GM12878 (cell line): ENCODE data around the gene MN1. TPM values are rescaled to one million over a fixed set of nuclear protein-coding genes. Genes with fewer than 3 reads are reported as not detected.

Source experiments
- ATAC-seq: fragments of 200-7000 bp; cut with Tn5 transposase; 3 replicates; pipeline ENCODE4 v1.9.1; 2020; ENCODE audit warnings: mild to moderate bottlenecking, moderate library complexity
- BruUV-seq: library from RNA; stranded (reverse); fragments of 400-500 nt; replicated peaks from 2 replicates; lab custom pipeline; 2021; lab: Mats Ljungman, UMichigan
- CTCF ChIA-PET: fragments of 300-600 bp; sonication (Branson Sonifier 250); formaldehyde crosslinking; extraction: SDS; loops from one replicate; lab custom pipeline; 2021; ENCODE audit warnings: inconsistent platforms; lab: Yijun Ruan, JAX
- POLR2A ChIA-PET: fragments of 350-600 bp; formaldehyde crosslinking; extraction: SDS; loops from one replicate; lab custom pipeline; 2021; ENCODE audit warnings: inconsistent platforms; lab: Charles Lee
- RAD21 ChIA-PET: fragments of 300-600 bp; sonication (Branson Sonifier 250); formaldehyde crosslinking; loops from one replicate; lab custom pipeline; 2023; ENCODE audit warnings: antibody characterized with exemption; ENCODE audit not compliant: unreplicated experiment; lab: Charles Lee
- SMC1A ChIA-PET: fragments of 300-600 bp; sonication (Branson Sonifier 250); formaldehyde crosslinking; loops from one replicate; lab custom pipeline; 2023; ENCODE audit not compliant: unreplicated experiment, uncharacterized antibody; lab: Charles Lee
- DNase-seq: peaks from one replicate; pipeline ENCODE4 v3.0.0-alpha.2; 2011; ENCODE audit warnings: low read depth, low spot score
- FAIRE-seq: peaks from 3 replicates; lab custom pipeline; 2011; peaks lifted over from hg19 to GRCh38; lab: Jason Lieb, UNC
- H2AFZ ChIP-seq: 2 replicates; pipeline ENCODE4 v1.6.0; 2011; ENCODE audit warnings: low read depth, low read length, control low read depth; ENCODE audit not compliant: control insufficient read depth
- H3K27ac ChIP-seq: 2 replicates; pipeline ENCODE4 v1.5.1; 2011; ENCODE audit warnings: control low read depth; ENCODE audit not compliant: control insufficient read depth, insufficient read depth
- H3K27me3 ChIP-seq, 2 experiments: replicated peaks in 1 of 2; 2 replicates each; pipeline versions ENCODE4 v1.6.0 to v1.6.1; 2011; ENCODE audit warnings: low read length in 1 of 2; ENCODE audit not compliant: control insufficient read depth in 2 of 2, insufficient read depth in 2 of 2
- H3K36me3 ChIP-seq, 2 experiments: 2 replicates each; pipeline ENCODE4 v1.5.1; 2011; ENCODE audit warnings: low read length in 1 of 2; ENCODE audit not compliant: control insufficient read depth in 2 of 2, insufficient read depth in 2 of 2
- H3K4me1 ChIP-seq: 2 replicates; pipeline ENCODE4 v1.6.1; 2011; ENCODE audit warnings: mild to moderate bottlenecking, low read length, moderate library complexity, mixed read lengths; ENCODE audit not compliant: control insufficient read depth, insufficient read depth
- H3K4me2 ChIP-seq: 2 replicates; pipeline ENCODE4 v1.6.0; 2011; ENCODE audit warnings: control low read depth; ENCODE audit not compliant: control insufficient read depth, insufficient read depth
- H3K4me3 ChIP-seq: fragments of 200-600 bp; sonication (generic); 2 replicates; pipeline ENCODE4 v1.5.1; 2016
- H3K79me2 ChIP-seq: 2 replicates; pipeline ENCODE4 v1.6.0; 2011; ENCODE audit warnings: low read length; ENCODE audit not compliant: control insufficient read depth, insufficient read depth
- H3K9ac ChIP-seq: 2 replicates; pipeline ENCODE4 v1.8.0; 2011; ENCODE audit warnings: low read length, control low read depth, mixed read lengths; ENCODE audit not compliant: control insufficient read depth, insufficient read depth
- H3K9me3 ChIP-seq: replicated peaks from 3 replicates; pipeline ENCODE4 v1.5.1; 2011; ENCODE audit warnings: mild to moderate bottlenecking, low read length; ENCODE audit not compliant: control insufficient read depth, insufficient read depth
- H4K20me1 ChIP-seq: 2 replicates; pipeline ENCODE4 v1.6.0; 2011; ENCODE audit not compliant: control insufficient read depth, insufficient read depth
- CHD1 ChIP-seq: IDR thresholded peaks from 2 replicates; pipeline ENCODE4 v1.6.1; 2012; ENCODE audit warnings: low read depth, low read length, improper control_type of control experiment
- HDAC6 ChIP-seq: fragments of 200-600 bp; sonication (generic); IDR thresholded peaks from one replicate; pipeline ENCODE4 v1.8.0; 2017; ENCODE audit warnings: antibody characterized with exemption; ENCODE audit not compliant: unreplicated experiment
- MYB ChIP-seq: fragments of 150-350 bp; IDR thresholded peaks from 2 replicates; pipeline ENCODE4 v1.6.1; 2014; ENCODE audit warnings: mild to moderate bottlenecking, low read depth, low read length, borderline replicate concordance
- NR2C2 ChIP-seq: IDR thresholded peaks from 2 replicates; pipeline ENCODE4 v1.6.1; 2011; ENCODE audit warnings: borderline replicate concordance, low read depth; ENCODE audit not compliant: control insufficient read depth, insufficient read length
- TCF3 ChIP-seq: IDR thresholded peaks from 2 replicates; pipeline ENCODE4 v1.6.1; 2012; ENCODE audit warnings: low read depth, mild to moderate bottlenecking, low read length, borderline replicate concordance; ENCODE audit not compliant: insufficient read depth
- ZNF217 ChIP-seq: fragments of 450-650 bp; IDR thresholded peaks from 2 replicates; pipeline ENCODE4 v1.6.1; 2017; ENCODE audit warnings: antibody characterized with exemption, mild to moderate bottlenecking
- whole genome bisulfite sequencing: methylation state at CpG from one replicate; pipeline ENCODE4 v1.1.6; 2016; ENCODE audit warnings: low lambda C conversion rate; ENCODE audit not compliant: insufficient replicate concordance, insufficient coverage; ENCODE audit errors: missing lambda C conversion rate; 5-methylcytosine and 5-hydroxymethylcytosine counted together
- in situ Hi-C: fragments of 300-500 bp; cut with MboI; formaldehyde crosslinking; loops from 9 replicates; pipeline ENCODE4 v1.14.3; 2018; ENCODE audit warnings: mixed read lengths
- intact Hi-C: fragments of 100-400 bp; cut with micrococcal nuclease; formaldehyde crosslinking; loops from one replicate; pipeline ENCODE4 v1.14.2; 2022; ENCODE audit not compliant: unreplicated experiment
- polyA plus RNA-seq, 11 experiments: library from polyadenylated mRNA; depleted of rRNA in 4 of 11; unstranded in 6 of 11; stranded (reverse) in 5 of 11; fragments of >200 nt; fragmentation: Nextera tagmentation in 4 of 11; fragmentation: Illumina TruSeq in 1 of 11; extraction: Ambion mirVana in 4 of 11; extraction: Trizol in 1 of 11; gene quantifications; 1 replicate in 1 of 11; 2 replicates in 10 of 11; pipeline versions ENCODE4 v1.2.1 to v1.2.3, GENCODE V29; 2011 to 2016; ENCODE audit warnings: inconsistent platforms in 2 of 11, missing spikeins in 2 of 11, low read depth in 1 of 11
- total RNA-seq, 4 experiments: library from RNA; depleted of rRNA in 3 of 4; stranded (reverse); fragments of >200 nt in 3 of 4; fragmentation: Illumina TruSeq in 1 of 4; extraction: Trizol in 1 of 4; gene quantifications; 2 replicates each; pipeline versions ENCODE4 v1.2.1 to v1.2.3, GENCODE V29; 2013 to 2021
- TF ChIP-seq, protein P1 (sequence below): fragments of 450-650 bp; IDR thresholded peaks from 2 replicates; pipeline ENCODE4 v1.6.1; 2017; ENCODE audit warnings: mild to moderate bottlenecking, moderate library complexity
- TF ChIP-seq, protein P2 (sequence below): fragments of 450-650 bp; IDR thresholded peaks from 2 replicates; pipeline ENCODE4 v1.6.1; 2016; ENCODE audit warnings: mild to moderate bottlenecking

MN1 gene
- total and polyA plus RNA-seq, 10 of the 15 experiments (the other 5 are each of a cell fraction or from before 2014, with no cell fraction given), result under 0.01 to 0.24 (median 0.03) TPM; not detected in 3

DNA sequence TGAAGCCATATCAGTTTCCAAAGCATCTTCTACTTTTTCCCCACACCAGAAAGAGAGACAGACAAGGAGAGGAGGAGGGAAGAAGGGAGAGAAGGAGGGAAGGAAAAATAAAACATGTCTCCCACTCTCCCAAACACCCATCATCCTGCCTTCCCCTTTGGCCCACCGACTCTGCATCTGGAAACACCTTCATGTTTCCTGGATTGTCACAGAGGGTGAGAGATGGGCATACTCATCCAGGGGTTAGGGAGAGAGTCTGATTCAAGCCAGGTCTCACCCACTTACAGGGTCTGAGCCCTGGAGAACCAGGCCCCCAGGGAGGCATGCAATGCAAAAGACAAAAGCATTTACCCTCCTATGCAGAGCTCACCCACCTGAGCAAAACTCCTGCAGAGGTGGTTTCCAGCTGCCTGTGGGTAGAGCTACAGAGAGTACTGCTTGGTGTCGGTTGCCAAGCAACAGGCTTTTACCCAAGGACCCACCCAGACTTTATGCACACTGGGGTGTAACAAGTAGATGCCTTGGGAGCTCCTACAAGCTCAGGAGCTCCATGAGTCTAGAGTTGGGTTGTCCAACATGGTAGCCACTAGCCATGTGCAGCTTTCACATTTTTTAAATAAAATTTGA is 33.4 kb downstream of the MN1 start:
- no peak for FAIRE-seq
- DNase-seq, result no peak
- ChIA-PET RAD21 (no interaction called here), CTCF (no interaction called here), SMC1A (no interaction called here), POLR2A (no interaction called here)
- H4K20me1 ChIP-seq, result no peaks in the 10 kb centered on the region
- TF ChIP-seq TCF3 (no peak), CHD1 (no peak), ZNF217 (no peak), HDAC6 (no peak), NR2C2 (no peak), MYB (no peak)
- TF ChIP-seq, protein P1, sequence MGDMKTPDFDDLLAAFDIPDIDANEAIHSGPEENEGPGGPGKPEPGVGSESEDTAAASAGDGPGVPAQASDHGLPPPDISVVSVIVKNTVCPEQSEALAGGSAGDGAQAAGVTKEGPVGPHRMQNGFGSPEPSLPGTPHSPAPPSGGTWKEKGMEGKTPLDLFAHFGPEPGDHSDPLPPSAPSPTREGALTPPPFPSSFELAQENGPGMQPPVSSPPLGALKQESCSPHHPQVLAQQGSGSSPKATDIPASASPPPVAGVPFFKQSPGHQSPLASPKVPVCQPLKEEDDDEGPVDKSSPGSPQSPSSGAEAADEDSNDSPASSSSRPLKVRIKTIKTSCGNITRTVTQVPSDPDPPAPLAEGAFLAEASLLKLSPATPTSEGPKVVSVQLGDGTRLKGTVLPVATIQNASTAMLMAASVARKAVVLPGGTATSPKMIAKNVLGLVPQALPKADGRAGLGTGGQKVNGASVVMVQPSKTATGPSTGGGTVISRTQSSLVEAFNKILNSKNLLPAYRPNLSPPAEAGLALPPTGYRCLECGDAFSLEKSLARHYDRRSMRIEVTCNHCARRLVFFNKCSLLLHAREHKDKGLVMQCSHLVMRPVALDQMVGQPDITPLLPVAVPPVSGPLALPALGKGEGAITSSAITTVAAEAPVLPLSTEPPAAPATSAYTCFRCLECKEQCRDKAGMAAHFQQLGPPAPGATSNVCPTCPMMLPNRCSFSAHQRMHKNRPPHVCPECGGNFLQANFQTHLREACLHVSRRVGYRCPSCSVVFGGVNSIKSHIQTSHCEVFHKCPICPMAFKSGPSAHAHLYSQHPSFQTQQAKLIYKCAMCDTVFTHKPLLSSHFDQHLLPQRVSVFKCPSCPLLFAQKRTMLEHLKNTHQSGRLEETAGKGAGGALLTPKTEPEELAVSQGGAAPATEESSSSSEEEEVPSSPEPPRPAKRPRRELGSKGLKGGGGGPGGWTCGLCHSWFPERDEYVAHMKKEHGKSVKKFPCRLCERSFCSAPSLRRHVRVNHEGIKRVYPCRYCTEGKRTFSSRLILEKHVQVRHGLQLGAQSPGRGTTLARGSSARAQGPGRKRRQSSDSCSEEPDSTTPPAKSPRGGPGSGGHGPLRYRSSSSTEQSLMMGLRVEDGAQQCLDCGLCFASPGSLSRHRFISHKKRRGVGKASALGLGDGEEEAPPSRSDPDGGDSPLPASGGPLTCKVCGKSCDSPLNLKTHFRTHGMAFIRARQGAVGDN, result no peak
- TF ChIP-seq, protein P2, sequence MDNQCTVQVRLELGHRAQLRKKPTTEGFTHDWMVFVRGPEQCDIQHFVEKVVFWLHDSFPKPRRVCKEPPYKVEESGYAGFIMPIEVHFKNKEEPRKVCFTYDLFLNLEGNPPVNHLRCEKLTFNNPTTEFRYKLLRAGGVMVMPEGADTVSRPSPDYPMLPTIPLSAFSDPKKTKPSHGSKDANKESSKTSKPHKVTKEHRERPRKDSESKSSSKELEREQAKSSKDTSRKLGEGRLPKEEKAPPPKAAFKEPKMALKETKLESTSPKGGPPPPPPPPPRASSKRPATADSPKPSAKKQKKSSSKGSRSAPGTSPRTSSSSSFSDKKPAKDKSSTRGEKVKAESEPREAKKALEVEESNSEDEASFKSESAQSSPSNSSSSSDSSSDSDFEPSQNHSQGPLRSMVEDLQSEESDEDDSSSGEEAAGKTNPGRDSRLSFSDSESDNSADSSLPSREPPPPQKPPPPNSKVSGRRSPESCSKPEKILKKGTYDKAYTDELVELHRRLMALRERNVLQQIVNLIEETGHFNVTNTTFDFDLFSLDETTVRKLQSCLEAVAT, result no peak
- intact Hi-C loops, result no loop called here
- in situ Hi-C loops, result no loop called here
- no peaks in the 10 kb centered on the region for H3K79me2 ChIP-seq
- no peak for ATAC-seq
- H3K36me3 ChIP-seq, result no peaks in the 10 kb centered on the region
- H3K9me3 ChIP-seq, result no peaks in the 10 kb centered on the region
- no TSS peak for BruUV-seq
- no peak overlapping the region for H3K27ac ChIP-seq
- no peak overlapping the region for H2AFZ ChIP-seq
- no peak overlapping the region for H3K9ac ChIP-seq
- WGBS, result 3% methylated on average over 2 of the region's 2 CpGs
- H3K4me1 ChIP-seq, result no peaks in the 10 kb centered on the region
- no peak overlapping the region for H3K4me3 ChIP-seq
- H3K4me2 ChIP-seq, result no peak overlapping the region
- no peaks in the 10 kb centered on the region; a peak in 1 of 4 replicates for H3K27me3 ChIP-seq
